Thoracic aorta (tissue), 2 donors: Measurements from ENCODE around the gene AGL. TPM values are rescaled to one million over a fixed set of nuclear protein-coding genes. Genes with fewer than 3 reads are reported as not detected.

ENCODE experiments used
- ATAC-seq: fragments of 150-250 bp; one replicate; pipeline ENCODE4 v1.8.0; 2017; ENCODE audit warnings: low read depth; ENCODE audit not compliant: insufficient number of reproducible peaks, low FRiP score
- DNase-seq: peaks from one replicate; pipeline ENCODE4 v3.0.0-alpha.2; 2020; ENCODE audit warnings: low spot score
- H3K27ac ChIP-seq, 2 donors: fragments of 200-600 bp; sonication (generic); 1 replicate in 1 of 2; 2 replicates in 1 of 2; pipeline ENCODE4 v1.5.1; 2016; ENCODE audit warnings: mild to moderate bottlenecking in 2 of 2, moderate library complexity in 2 of 2
- H3K27me3 ChIP-seq: fragments of 200-600 bp; sonication (generic); replicated peaks from 2 replicates; pipeline ENCODE4 v1.6.0; 2016; ENCODE audit warnings: mild to moderate bottlenecking; ENCODE audit not compliant: insufficient read depth
- H3K36me3 ChIP-seq: fragments of 200-600 bp; sonication (generic); one replicate; pipeline ENCODE4 v1.5.1; 2016
- H3K4me1 ChIP-seq, 2 donors: fragments of 200-600 bp; sonication (generic); 1 replicate in 1 of 2; 2 replicates in 1 of 2; pipeline versions ENCODE4 v1.5.1 to v1.6.0; 2016; ENCODE audit warnings: low read depth in 2 of 2, mild to moderate bottlenecking in 1 of 2; ENCODE audit not compliant: control insufficient read depth in 1 of 2
- H3K4me3 ChIP-seq: fragments of 200-600 bp; sonication (generic); 2 replicates; pipeline ENCODE4 v1.5.1; 2016; ENCODE audit warnings: mild to moderate bottlenecking
- H3K9me3 ChIP-seq: fragments of 200-600 bp; sonication (generic); 2 replicates; pipeline ENCODE4 v1.5.1; 2016
- CTCF ChIP-seq: fragments of 200-600 bp; sonication (generic); IDR thresholded peaks from one replicate; pipeline ENCODE4 v1.5.1; 2019; ENCODE audit warnings: antibody characterized with exemption
- total RNA-seq, 2 donors: library from RNA; depleted of rRNA; stranded (reverse); fragments of >200 nt; gene quantifications; one replicate each; pipeline versions ENCODE4 v1.1.0 to v1.2.3, GENCODE V29; 2016

AGL gene
- total RNA-seq, 2 donors from 2014 or later, result 21.3 to 36.2 TPM

GRCh38 chr1:99942723-99943122 lies 92.6 kb downstream of the AGL start:
- H3K4me3 ChIP-seq, result no peak overlapping the region
- H3K27me3 ChIP-seq, result no peaks in the 10 kb centered on the region
- no peaks in the 10 kb centered on the region for H3K4me1 ChIP-seq
- no peaks in the 10 kb centered on the region for H3K9me3 ChIP-seq
- H3K36me3 ChIP-seq, result no peaks in the 10 kb centered on the region
- DNase-seq, result no peak
- no peak for TF ChIP-seq CTCF
- H3K27ac ChIP-seq, result no peak overlapping the region
- ATAC-seq, result no peak

GRCh38 chr1:99943223-99943794 lies 93.1 kb downstream of the AGL start:
- no peak overlapping the region for H3K4me3 ChIP-seq
- no peaks in the 10 kb centered on the region for H3K27me3 ChIP-seq
- no peak overlapping the region for H3K27ac ChIP-seq
- H3K36me3 ChIP-seq, result no peaks in the 10 kb centered on the region
- ATAC-seq (no peak), DNase-seq (no peak)
- no peaks in the 10 kb centered on the region for H3K4me1 ChIP-seq
- no peaks in the 10 kb centered on the region for H3K9me3 ChIP-seq
- TF ChIP-seq CTCF, result no peak

- no peak overlapping the region for H3K4me3 ChIP-seq
- no peak overlapping the region for H3K27ac ChIP-seq
- H3K9me3 ChIP-seq, result no peaks in the 10 kb centered on the region
- DNase-seq (no peak), ATAC-seq (no peak)
- H3K27me3 ChIP-seq, result no peaks in the 10 kb centered on the region
- no peak for TF ChIP-seq CTCF
- no peaks in the 10 kb centered on the region for H3K36me3 ChIP-seq
- H3K4me1 ChIP-seq, result no peaks in the 10 kb centered on the region
These were observed 94.0 kb downstream of the AGL start for GRCh38 chr1:99944192-99944591.

GRCh38 chr1:99945174-99945573 lies 95.0 kb downstream of the AGL start:
- no peak for TF ChIP-seq CTCF
- Histone ChIP-seq H3K27ac (no peak overlapping the region), H3K9me3 (no peaks in the 10 kb centered on the region), H3K4me3 (no peak overlapping the region), H3K4me1 (no peaks in the 10 kb centered on the region), H3K27me3 (no peaks in the 10 kb centered on the region), H3K36me3 (no peaks in the 10 kb centered on the region)
- ATAC-seq (no peak), DNase-seq (no peak)

GRCh38 chr1:99950486-99950885 lies 100.3 kb downstream of the AGL start:
- no peaks in the 10 kb centered on the region for H3K4me1 ChIP-seq
- no peaks in the 10 kb centered on the region for H3K36me3 ChIP-seq
- no peak overlapping the region for H3K27ac ChIP-seq
- no peak for ATAC-seq
- TF ChIP-seq CTCF, result no peak
- DNase-seq, result no peak
- H3K9me3 ChIP-seq, result no peaks in the 10 kb centered on the region
- H3K27me3 ChIP-seq, result no peaks in the 10 kb centered on the region
- H3K4me3 ChIP-seq, result no peak overlapping the region
